ENCODE measurements around the gene DGCR2.
"Not testable (repeated sequence)": the region's sequence is repeated elsewhere in the genome, so short reads cannot be mapped to it uniquely, and the experiment has no call there.

DGCR2 gene

DNA sequence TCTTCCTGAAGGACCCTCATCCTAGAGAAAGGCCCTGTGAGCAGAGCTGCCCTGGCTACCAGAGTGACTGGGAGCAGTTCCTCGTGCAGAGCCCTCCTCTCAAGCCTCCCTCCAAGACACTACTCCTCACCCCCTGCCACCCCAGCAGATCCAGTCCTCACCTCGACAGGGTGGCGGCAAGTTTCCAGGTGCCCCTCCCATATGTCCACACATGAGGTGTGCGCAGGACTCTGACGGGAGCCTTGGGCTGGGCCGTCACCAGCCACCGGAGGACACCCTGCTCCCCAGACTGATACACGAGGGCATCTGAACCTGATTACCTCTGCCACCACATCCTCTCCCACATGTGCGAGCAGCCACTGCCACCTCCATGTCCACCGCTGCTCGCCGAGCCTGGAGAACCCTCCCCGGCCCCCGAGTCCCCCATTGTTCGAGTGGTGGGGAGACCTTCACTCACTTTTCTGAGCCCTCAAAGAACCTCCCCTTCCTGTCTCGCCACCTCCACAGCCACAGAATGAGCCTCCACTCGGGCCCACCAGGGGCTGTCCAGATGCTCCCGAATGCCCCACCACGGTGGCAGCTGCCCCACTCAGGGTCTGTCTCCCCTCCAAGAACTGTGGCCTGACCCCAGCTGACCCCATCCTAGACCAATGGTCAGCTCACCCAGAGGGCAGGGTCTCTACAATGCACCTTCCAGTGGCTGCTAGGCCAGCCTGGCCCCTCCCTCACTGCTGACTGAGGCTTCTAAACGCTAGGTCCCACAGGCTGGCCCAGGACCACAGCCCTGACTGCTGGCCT, 62.5 kb downstream of the DGCR2 start:
- DNase-seq (ENCODE audit: low read depth) = no peak

DNA sequence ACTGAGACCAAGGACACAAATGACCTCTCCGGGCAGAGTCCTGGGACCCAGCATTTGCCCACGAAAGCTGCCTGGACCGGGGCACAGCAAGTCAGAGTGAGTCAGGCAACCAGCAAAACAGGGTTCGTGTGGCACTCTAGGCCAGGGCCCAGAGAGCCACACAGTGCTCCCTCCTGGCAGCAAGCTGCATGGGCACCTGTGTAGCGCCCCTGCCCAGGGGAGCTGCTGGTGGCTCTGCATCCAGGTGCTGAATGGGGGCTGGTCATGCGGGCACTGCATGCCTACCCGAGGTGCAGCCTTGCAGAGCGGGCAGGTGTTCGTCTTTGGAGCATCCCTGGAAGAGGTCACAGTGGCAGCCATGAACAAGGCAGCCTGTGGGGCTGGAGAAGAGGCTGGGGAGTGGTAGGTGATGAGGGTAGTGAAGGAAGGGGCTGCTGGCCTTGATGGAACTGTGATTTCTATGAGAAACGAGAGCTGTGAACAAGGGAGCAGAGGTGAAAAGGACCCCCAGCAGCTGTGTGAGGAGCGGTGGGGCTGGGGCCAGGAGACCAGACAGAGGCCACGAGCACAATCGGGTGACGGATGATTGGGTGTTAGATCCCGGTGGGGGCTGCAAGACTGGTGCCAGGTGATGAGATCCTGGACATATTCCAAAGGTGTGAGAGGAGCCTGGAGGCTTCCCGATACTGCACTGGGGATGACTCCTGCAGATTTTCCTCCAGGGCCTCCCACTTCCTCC, 63.3 kb downstream of the DGCR2 start:
- DNase-seq (ENCODE audit: low read depth) = no peak

DNA sequence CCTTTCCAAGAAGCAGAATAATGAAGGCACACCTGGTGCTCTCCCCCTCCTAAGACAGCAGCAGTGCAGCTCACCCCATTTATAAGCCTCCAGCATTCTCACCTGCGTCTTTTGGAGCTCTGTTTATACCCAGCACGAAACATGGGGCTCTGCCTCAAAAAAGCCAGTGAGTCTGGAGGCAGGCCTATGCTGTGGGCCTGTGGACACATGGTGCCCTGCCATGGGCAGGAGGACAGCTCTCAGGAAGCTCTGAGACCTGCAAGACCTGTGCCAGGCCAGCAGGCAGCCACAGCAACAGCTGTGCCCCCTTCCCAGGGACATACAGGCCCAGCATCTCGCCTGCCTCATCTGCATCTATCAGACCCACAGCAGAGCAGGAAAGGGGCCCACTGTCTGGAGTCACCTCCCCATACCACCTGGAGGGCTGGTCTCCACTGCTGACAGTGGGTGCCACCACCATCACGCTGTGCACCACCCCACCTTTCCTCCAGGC, 64.2 kb downstream of the DGCR2 start:
- DNase-seq (ENCODE audit: low read depth) = no peak

DNA sequence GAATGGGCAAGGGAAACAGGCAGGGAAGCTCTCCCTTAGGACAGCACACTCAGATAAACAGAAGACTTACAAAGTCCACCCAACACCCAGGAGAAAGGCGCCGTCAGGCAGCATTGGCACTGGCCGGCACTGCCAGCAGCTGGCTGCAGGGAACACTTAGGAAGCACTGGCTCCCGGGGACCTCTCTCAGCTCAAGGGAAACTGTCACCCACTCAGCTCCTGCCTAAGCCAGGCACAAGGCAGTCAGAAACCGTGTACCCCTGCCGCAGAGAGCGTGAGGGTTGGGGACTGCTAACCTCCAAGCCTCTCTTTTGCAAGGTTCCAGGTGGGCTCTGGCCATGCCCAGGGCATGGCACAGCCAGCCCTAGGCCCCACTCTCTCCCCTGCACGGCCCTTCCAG, 64.7 kb downstream of the DGCR2 start:
- no peak for DNase-seq (ENCODE audit: low read depth)

DNA sequence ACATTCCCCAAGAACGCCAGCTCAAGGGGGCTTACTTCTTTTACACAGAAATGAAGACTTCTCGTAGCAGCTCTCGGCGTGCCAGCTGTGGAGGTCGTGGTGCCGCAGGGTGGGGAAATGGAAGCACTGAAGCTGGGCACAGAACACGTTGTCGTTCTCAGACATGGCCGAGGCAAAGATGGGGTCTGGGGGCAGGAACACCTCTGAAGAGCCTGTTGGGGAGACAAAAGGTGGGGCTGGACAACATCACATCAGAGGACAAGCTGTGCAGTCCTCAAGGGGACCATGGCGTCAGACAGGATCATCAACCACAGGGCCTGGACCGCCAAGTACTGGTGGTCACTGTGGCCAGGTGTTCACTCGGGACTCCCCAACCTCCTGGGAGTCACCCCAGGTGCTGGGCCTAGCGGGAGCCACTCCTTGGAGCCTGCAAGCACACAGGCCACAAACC, 65.2 kb downstream of the DGCR2 start:
- DNase-seq (ENCODE audit: low read depth) = no peak

DNA sequence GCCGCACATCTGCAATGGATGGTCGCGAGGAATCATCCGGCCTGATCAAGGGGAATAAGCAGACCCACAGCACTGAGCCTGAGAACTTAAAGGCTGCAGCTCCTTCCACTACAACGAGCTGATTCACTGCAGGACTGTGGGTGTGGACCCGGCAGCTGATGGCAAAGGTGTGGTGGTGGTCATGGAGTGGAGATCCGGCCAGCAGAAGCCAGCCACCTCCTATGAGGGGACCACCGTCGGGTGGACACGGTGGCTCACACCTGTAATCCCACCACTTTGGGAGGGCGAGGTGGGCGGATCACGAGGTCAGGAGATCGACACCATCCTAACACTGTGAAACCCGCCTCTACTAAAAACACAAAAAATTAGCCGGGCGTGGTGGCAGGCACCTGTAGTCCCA, 66.4 kb downstream of the DGCR2 start:
- no peak for DNase-seq (ENCODE audit: low read depth)

DNA sequence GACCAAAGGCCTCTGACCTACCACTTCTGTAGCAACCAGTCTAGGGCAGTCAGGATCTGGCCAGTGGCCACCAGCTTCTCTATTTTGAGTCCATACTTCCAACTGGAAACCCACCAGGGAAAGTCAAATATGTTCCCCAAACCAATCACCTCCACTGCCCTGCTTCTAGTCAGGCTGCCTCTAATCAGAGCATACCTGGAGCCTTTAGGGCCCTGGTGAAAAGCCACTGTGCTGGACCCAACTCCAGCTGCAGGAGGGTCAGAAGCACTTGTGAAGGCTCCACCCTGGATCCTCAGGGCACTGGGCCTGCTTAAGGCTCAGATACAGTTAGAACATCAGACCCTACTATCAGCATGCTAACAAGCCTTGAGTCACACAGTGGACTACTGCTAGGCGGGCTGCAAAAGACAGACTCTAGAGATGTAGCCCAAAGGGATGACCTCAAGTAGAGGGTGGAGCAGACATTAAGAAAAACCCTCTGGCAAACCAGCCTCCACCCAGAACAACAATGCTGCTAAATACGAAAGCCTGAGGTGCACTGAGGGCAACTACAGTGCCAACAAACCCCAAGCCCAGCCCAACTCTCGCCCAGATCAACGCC, 69.2 kb downstream of the DGCR2 start:
- no peak for DNase-seq (ENCODE audit: low read depth)

DNA sequence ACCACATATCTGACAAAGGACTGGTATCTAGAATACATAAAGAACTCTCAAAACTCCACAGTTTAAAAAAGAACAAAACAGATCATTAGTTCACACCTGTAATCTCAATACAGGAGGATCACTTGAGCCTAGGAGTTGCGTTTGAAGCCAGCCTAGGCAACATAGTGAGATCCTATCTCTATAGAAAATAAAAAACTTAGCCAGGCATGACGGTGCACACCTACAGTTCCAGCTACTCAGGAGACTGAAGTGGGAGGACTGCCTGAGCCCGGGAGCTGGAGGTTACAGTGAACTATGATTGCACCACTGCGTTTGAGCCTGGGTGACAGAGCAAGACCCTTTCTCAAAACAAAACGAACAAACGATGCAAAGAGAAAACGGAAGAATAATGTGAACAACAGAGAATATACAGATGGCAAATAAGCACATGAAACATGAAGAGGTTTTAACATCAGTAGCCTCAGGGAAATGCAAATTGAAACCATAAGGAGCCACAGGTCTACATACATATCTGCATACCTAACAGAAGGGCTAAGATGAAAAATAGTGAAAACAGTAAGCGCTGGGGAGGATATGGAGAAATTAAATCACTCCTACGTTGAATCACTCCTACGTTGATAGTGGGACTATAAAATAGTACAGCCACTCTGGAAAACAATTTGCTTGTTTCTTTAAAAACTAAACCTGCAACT, 70.7 kb downstream of the DGCR2 start:
- DNase-seq (ENCODE audit: low read depth) = no peak

DNA sequence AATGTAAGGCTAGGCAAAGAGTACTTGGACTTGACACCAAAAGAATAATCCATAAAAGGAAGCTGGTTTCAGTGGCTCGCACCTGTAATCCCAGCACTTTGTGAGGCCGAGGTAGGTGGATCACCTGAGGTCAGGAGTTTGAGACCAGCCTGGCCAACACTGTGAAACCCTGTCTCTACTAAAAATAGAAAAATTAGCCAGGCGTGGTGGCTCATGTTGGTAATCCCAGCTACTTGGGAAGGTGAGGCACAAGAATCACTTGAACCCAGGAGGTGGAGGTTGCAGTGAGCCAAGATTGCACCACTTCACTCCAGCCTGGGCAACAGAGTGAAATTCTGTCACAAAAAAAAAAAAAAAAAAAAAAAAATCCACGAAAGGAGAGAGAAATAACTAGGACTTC, 71.4 kb downstream of the DGCR2 start:
- DNase-seq (ENCODE audit: low read depth) = not testable (repeated sequence)

DNA sequence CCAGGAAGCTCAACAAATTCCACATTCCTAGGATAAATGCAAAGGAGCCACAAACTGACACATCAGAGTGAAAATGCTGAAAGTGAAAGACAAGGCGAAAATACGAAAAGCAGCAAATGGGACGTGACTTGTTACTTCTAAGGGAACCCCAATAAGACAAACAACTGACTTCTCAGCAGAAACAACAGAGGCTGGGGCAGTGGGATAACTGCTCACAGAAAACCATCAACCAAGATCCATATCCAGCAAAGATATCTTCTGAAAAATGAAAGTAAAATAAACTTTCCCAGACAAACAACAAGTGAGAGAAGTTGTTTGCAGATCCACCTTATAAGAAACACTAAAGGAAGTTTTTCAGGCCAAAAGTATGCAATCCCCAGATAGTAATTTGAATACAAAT, 72.1 kb downstream of the DGCR2 start:
- DNase-seq (ENCODE audit: low read depth) = no peak

DNA sequence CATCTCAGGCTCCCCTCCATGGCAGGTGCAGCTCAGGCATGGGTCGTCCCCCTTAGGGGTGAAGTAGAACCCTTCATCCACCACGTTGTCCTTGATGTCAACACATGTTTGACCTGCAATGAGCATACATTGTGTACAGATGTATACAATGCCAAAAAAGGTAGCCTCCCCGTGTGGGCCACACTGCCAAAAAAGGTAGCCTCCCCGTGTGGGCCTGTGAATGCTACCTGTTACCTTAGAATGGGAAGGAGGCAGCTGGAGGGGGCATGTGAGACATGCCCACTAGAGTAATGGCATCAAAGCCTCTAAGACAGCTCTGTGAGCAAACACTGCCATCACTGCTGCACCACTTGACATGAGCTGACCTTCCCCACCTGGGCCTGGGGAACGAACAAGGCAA, 73.7 kb downstream of the DGCR2 start:
- no peak for DNase-seq (ENCODE audit: low read depth)

DNA sequence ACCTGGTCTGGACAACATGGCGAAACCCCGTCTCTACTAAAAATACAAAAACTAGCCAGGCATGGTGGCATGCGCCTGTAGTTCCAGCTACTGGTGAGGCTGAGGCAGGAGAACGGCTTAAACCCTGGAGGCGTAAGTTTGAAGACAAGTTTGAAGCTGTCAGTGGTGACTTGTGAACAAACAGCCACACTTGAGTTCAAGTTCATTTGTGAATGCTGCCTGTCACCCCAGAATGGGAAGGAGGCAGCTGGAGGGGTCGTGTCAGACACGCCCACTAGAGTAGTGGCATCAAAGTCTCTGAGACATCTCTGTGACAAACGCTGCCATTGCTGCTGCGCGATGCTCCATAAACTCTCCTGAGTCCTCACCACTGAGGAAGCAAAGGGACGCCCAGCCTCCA, 74.2 kb downstream of the DGCR2 start:
- DNase-seq (ENCODE audit: low read depth) = no peak

DNA sequence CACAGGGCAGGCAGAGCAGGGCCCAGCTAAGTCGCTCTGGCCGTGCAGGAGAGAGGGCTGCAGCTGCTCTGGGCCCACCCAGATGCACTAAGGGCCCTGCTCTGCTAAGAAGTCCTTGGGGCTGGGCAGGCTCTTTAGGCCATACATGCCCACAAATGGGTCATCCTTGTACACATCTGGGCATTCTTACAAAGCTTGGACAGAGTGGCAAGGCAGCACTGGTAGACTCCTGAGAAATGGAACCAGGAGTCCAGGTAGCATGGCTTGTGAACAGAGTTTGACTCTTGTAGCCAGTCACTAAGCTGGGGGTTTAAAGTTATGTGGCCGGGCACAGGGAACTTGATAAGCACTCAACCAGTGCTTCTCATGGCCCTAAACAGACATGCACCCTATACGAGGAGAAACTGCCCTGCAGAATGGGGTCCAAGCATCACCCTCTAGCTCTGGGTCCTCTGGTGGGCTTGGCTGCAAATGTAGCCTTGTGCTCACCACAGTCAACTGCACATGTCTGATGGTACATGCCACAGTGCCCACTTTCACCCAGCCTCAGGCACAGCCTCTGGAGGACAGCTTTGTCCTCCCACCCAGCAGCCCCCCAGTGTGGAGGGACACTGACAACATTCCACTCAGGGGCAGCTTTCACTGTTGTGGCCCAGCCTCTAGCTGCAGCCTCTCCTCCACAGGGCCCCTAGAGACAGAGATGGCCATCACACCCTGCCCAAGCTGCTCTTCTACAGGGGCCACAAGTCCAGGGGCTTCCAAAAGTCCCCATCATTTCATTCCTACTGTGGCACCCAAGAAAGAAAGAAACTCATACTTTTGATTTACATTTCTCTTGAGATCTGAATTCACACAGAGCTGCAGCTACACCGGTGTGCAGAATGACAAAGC, 75.2 kb downstream of the DGCR2 start:
- DNase-seq (ENCODE audit: low read depth) = no peak

DNA sequence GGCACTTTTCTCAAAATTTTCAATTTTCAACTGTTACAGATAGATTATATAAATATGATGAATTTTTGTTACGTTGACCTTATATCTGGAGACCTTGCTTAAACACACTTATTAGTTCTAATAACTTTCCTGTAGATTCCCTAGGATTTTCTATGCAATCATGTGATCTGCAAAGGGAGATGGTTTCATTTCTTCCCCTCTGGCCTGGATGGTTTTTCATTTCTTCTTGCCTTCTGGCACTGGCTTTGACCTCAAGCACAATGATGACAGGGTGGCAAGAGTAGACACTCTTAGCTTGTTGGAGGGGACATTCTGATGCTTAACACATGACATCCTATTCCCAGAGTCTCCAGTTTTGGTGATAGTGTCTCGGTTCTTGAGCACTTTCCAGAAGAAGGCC, 75.9 kb downstream of the DGCR2 start:
- no peak for DNase-seq (ENCODE audit: low read depth)

DNA sequence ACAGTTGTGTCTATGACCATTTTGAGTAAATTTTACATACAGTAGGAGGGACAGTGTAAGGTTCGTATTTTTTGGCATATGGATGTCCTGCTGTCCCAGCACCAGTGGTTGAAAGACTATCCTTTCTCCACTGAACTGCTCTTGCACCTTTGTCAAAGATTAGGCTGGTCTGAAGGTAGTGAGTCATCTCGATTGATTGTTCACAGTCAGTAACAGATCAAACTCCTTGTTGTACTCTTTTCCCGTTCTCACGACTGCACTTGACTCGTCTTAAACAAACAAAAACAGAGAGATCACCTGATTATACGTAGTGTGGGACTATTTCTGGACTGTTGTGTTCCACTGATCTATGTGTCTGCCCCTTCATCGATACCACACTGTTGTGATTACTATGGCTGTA, 77.1 kb downstream of the DGCR2 start:
- DNase-seq (ENCODE audit: low read depth) = no peak

DNA sequence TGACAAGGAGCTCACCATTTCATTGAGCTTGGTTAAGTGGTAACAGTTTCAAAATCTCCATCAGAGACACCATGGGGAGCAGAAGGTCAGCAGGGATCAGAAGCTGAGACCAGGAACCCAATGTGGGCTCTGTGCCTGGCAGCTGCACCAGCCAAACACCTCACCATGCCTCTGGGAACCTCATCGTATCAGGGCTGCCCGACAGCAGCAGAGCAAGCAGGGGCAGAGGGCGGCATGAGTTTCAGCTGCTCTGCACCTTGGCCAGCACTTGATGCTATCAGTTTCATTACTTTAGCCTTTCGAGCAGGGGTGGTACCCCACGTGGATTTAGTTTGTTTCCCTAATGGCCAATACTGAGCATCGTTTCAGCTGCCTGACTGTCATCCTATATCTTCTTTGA, 77.8 kb downstream of the DGCR2 start:
- no peak for DNase-seq (ENCODE audit: low read depth)

DNA sequence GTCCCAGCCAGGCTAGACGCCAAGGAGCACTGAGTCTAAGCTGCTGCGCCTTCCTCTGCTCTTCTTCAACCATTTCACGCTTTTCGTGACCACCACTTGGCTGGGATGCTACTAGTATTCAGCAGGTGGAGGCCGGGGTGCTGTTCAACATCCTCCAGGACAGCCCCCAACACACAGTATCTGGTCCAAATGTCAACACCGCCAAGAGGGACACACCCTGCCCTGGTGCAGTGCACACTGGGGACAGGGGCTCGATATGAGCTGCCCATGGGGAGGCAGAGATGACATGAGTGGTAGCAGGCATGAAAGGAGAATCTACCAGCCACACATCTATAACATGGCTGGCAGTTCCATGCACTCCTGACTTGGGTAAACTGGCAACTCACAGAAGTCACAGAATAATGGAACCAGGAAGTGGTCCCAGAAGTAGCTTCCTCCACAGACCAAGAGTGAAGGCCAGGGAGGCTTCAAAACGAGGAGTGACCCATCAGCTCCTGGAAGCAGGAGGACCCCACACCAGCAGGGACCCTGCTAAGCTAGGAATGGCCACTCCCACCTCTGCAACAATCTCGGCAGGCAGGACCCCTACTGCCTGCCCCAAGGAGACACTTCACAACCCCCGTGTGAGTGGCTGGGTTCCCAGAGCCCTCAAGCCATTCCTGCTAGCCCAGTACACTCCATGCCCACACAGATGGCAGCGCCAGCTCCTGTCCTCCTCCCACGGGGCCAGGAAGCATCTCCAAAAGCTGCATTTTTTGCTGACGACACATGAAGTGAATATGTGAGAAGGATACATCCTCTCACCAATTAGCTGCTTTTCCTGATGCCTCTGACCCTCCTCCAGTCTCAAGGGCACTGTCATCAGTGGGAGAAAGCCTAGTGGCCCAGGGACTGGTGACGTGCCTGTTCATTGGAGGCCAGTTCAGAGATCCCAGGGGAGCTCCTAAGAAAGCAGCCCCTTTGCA, 78.8 kb downstream of the DGCR2 start:
- no peak for DNase-seq (ENCODE audit: low read depth)

DNA sequence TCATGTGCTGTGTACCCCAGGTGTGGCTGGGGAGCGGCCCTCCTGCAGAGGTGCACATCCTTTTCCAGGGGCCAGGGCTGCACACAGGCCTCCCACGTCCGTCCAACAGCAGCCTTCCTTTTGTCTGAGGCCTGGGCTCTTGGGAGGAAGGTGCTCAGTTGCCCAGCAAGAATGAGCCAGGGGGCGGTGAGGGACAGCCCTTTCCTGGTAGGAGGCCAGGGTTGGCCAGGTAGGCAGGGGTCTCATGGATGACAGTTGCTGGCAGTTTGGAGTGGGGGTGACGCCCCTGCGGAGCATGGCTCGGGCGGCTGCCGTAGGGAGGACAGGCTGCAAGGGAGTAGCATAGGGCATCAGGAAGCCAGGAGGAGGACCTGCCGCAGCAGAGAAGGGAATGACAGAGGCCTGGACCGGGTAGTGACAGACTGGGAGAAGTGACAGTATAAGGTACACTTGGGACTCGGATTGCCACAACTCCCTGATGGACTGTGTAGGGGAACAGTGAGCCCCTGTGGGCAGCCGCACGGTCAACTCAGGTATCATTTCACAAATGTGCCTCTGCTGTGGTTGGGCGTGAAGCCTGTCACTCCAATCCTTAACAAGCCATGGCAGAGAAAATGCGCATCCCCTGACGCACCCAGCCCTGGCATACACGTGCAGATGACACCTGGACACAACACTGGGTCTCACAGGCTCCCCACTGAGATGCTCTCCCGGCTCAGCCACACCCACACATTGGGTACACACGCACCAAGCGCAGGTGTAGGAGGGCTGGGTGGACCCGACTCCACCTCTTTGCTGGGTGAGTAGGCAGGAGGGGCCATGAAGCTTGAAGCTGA, 79.7 kb downstream of the DGCR2 start:
- no peak for DNase-seq (ENCODE audit: low read depth)

DNA sequence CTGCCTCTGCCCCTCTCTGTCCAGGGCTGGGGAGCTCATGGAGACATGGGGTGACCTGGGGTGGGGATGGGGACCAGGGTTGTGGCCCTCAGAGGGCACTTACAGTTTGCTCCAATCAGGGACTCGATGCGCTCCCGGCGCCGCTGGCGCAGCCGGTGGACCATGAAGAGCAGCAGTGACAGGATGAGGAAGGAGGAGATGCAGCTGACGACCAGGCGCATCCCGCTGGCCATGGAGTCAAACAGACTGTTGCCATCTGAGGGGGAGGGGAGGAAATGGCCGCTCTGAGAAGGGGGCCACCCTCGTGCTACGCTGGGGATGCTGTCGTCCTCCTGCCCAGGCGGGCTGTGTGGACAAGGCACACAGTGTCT, 80.5 kb downstream of the DGCR2 start:
- DNase-seq (ENCODE audit: low read depth) = no peak

Data from stimulated activated CD8-positive, alpha-beta memory T cell treated with anti-CD3 and anti-CD28 coated beads, Interleukin-7, amount 100 ng/mL, for 24 hours (primary cell).